NCI-H2029 treated with DMSO at 0.1 percent for 48 hours (cell line): ENCODE measurements around the gene TOP1.

Experiments
- DNase-seq: peaks from one replicate; lab custom pipeline; 2025; lab: John Stamatoyannopoulos, UW

Gene TOP1

DNA sequence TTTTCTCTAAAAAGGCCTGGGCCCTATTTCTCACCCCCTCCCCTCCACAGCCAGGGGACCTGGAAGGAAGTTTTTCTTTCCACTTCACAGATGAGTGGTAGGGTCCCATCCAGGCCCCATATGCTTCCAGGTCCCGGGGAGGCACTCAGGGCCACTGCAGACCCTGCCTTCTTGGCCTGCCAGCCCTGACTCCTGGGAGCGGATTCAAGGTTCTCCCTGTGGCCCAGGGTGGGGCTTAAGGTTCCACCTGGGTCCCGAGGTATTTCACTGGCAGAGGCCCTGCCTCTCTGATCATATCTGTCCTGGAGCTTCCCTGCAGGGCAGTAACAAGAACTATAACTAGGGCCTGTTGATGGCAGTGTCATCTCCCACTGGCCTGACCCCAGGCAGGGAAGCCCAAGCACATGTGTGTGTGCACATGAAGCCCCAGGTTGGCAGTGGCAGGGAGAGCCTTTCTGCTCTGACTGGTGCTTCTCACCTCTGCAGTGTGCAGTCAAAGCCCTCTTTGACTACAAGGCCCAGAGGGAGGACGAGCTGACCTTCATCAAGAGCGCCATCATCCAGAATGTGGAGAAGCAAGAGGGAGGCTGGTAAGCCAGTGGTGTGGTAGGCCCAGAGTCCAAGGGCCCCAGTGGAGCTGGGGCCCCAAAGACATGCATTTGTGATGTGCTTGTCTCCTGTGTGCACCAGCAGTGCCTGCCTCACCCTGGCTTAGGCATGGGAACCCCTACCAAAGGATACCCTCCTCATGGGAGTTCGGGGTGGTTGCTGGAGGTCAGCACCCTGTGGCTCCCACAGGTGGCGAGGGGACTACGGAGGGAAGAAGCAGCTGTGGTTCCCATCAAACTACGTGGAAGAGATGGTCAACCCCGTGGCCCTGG, 139.9 kb downstream of the TOP1 start:
- DNase-seq, result no peak

DNA sequence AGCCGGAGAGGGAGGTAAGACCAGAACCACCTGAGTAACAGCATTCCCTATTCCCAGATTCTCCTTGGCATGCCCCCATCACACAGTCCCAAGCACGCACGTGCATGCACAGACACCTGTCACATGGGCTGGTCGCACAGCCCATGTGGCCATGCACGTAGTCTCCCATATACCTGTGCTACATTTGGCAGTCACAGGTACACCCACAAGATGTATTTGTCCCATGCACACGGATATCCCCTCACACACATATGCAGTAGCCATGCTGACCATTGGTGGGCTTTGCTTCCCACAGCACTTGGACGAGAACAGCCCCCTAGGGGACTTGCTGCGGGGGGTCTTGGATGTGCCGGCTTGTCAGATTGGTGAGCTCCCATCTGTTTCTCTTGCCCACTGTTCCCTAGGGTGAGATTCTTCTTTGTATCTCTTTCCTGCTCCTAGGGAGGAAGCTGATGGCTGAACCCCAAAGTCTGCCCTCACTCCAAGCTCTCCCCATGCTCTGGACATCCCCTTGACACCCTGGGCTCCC, 140.6 kb downstream of the TOP1 start:
- DNase-seq, result no peak

DNA sequence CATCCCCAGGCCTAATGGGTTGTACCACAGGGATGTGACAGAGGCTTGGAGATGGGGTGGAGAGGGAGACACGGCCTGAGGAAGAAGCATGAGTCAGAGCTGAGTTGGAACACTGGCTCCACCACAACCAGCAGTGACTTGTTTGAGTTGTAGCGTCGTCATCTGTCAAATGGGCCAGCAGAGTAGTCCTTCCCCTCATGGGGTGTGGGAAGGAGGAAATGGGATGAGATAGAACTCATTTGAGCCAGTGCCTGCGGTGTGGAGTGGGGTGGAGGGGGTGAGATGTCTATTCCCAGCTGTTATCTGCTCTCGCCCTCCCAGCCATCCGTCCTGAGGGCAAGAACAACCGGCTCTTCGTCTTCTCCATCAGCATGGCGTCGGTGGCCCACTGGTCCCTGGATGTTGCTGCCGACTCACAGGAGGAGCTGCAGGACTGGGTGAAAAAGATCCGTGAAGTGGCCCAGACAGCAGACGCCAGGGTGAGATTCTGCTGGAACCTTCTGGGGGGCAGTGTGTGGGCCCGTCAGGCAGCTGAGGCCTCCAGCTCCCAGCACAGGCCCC, 141.2 kb downstream of the TOP1 start:
- no peak for DNase-seq

DNA sequence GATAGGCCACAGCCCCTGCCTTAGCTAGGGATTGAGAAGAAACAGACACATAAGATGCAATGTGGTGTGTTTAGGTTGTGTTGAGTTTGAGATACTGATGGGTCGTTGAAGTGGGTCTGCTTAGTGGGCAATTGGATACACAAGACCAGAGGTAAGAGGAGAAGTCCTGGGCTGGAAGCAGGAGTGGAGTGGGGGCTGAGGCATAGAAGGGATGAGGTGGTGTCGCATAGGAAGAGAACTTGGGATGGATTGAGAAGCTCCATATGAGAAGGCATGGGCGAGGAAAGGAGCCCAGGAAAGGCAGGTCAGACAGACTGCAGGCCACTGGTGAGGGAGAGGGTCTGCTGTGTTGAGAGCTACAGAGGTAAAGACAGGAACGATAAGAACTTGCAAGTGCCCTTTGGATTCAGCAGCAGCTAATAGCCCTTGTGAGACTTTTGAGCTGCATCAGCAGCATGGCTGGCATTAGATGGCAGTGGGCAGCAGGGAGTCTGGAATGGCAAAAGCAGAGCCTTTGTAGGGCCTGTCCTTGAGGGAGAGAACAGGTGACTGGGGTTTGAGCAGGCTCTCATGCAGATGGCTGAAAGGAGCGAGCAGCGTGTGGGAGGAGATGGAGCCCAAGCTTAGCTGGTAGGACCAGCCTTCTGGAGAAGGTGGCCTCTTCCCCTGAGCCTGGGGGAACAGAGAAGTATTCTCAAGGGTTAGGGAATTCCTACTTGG, 141.9 kb downstream of the TOP1 start:
- no peak for DNase-seq

DNA sequence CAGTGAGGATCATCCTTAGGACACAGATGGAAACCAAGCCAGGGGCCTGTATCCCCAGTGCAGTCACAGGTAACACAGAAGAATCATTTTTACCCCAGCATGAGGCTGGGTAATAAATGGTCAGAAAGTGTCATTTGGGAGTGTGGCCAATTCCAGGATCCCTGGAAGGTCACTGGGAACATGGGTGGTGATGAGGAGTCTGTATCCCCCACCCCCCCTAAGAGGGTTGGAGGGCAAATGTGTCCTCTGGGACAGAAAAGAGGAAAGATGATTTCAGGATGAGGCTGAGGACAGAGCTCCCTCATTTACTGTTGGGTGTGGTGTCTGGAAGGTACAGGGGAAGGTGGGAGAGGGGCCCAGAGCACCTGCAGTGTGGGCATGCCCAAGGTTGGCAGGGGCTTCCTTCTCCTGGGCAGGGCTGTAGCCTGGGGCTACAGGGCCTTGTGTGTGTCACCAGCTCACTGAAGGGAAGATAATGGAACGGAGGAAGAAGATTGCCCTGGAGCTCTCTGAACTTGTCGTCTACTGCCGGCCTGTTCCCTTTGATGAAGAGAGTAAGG, 143.2 kb downstream of the TOP1 start:
- no peak for DNase-seq

DNA sequence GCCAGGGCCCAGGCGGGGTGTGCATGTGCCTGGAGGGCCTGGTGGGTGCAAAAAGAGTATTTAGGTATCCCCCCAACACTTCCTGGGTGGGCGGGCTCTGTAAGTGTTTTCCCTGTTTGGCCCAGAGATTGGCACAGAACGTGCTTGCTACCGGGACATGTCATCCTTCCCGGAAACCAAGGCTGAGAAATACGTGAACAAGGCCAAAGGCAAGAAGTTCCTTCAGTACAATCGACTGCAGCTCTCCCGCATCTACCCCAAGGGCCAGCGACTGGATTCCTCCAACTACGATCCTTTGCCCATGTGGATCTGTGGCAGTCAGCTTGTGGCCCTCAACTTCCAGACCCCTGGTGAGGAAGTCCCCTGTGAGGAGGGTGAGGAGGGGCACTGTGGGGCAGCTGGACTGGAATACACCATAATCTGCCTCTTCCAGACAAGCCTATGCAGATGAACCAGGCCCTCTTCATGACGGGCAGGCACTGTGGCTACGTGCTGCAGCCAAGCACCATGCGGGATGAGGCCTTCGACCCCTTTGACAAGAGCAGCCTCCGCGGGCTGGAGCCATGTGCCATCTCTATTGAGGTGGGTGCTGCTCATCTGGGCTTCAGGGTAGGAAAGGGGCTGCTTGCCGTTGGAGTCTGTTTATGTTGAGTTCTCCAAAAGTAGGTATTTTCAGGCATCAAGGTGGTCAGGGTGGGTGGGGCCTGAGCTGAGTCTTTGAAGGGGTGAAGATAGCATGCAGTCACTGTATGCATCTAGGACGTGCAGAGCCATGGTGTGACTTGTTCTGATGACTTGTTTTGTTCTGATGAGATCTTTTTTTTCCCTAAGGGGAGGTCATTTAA, 143.9 kb downstream of the TOP1 start:
- no peak for DNase-seq

DNA sequence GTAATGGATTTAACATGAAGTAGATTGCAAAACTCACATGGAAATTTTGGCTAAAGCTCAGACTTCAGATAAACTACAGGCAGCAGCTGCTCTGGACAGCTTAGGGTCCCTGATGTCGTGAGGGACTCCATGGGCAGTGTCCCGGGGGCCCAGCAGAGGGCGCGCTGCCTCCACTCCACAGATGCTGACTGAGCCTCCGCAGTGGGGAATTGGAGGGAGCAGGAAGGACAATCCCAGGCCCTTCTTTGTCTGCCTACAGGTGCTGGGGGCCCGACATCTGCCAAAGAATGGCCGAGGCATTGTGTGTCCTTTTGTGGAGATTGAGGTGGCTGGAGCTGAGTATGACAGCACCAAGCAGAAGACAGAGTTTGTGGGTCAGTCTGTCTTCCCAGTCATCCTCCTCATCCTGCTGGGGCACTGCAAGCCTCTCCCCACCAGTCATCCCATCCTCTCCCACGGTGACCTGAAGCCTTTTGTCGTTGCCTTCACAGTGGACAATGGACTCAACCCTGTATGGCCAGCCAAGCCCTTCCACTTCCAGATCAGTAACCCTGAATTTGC, 144.6 kb downstream of the TOP1 start:
- DNase-seq, result no peak

DNA sequence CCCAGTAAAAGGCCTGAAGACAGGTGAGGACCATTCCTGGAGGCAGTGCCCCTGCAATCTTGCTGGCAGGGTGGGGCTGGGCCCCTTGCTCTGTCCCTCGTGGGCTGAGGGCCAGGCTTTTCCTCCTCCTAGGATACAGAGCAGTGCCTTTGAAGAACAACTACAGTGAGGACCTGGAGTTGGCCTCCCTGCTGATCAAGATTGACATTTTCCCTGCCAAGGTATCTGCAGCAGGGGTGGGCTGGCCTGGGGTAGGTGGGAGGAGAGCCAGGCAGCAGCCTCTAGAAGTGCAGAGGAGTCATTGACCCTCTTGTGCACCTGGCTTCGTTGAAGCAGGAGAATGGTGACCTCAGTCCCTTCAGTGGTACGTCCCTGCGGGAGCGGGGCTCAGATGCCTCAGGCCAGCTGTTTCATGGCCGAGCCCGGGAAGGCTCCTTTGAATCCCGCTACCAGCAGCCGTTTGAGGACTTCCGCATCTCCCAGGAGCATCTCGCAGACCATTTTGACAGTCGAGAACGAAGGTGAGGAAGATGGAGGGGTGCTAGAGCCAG, 145.2 kb downstream of the TOP1 start:
- no peak for DNase-seq
